HCT116 (cell line): Measurements from ENCODE around the gene SLC16A7. TPM values are rescaled to one million over a fixed set of nuclear protein-coding genes. Genes with fewer than 3 reads are reported as not detected.

Experiments used
- ATAC-seq: fragments of 200-7000 bp; cut with Tn5 transposase; 2 replicates; pipeline ENCODE4 v1.9.1; 2020; ENCODE audit warnings: mild to moderate bottlenecking, moderate library complexity
- BruUV-seq: library from RNA; stranded (reverse); fragments of 400-500 nt; replicated peaks from 2 replicates; lab custom pipeline; 2021; lab: Mats Ljungman, UMichigan
- CTCF ChIA-PET: fragments of 300-600 bp; sonication (Branson Sonifier 250); formaldehyde crosslinking; loops from one replicate; lab custom pipeline; 2021; ENCODE audit warnings: antibody characterized with exemption; lab: Charles Lee
- POLR2A ChIA-PET: fragments of 300-600, 350-600 bp; sonication (Branson Sonifier 250); formaldehyde crosslinking; loops from one replicate; lab custom pipeline; 2021; ENCODE audit warnings: antibody characterized with exemption; lab: Charles Lee
- RAD21 ChIA-PET, 2 experiments: fragments of 300-600 bp; sonication (Branson Sonifier 250); formaldehyde crosslinking; loops; one replicate each; lab custom pipeline; 2023; ENCODE audit warnings: low total read pairs in 2 of 2; ENCODE audit not compliant: uncharacterized antibody in 2 of 2, unreplicated experiment in 2 of 2, low non-redundant PET in 1 of 2; lab: Charles Lee
- DNase-seq: peaks from one replicate; pipeline ENCODE4 v3.0.0-alpha.2; 2010; ENCODE audit warnings: low read depth, low spot score
- H2AFZ ChIP-seq: fragments of 200-600 bp; shearing (Covaris generic), sonication (generic); 2 replicates; pipeline ENCODE4 v1.6.1; 2017; ENCODE audit warnings: low read depth, mixed run types, mixed read lengths, antibody characterized with exemption, low read length; ENCODE audit not compliant: poor library complexity, severe bottlenecking
- H3K27ac ChIP-seq: 2 replicates; pipeline ENCODE4 v1.5.1; 2012; ENCODE audit warnings: low read depth, low read length
- H3K27me3 ChIP-seq: fragments of 200-600 bp; sonication (generic); 2 replicates; pipeline ENCODE4 v1.6.1; 2016; ENCODE audit warnings: mixed run types, low read length, mixed read lengths; ENCODE audit not compliant: insufficient read depth
- H3K36me3 ChIP-seq, 2 experiments: fragments of 200-500 bp in 1 of 2; fragments of 200-600 bp in 1 of 2; sonication (Bioruptor generic) in 1 of 2; sonication (generic) in 1 of 2; 2 replicates each; pipeline versions ENCODE4 v1.5.1 to v1.6.1; 2014 to 2016; ENCODE audit warnings: low read length in 2 of 2, inconsistent platforms in 1 of 2, mixed read lengths in 1 of 2, mixed run types in 1 of 2; ENCODE audit not compliant: insufficient read depth in 2 of 2, control insufficient read depth in 1 of 2
- H3K4me1 ChIP-seq, 2 experiments: fragments of 200-600 bp in 1 of 2; sonication (generic) in 1 of 2; 2 replicates each; pipeline versions ENCODE4 v1.5.1 to v1.6.1; 2012 to 2017; ENCODE audit warnings: low read length in 2 of 2, inconsistent platforms in 1 of 2, mild to moderate bottlenecking in 1 of 2, mixed read lengths in 1 of 2, mixed run types in 1 of 2, moderate library complexity in 1 of 2; ENCODE audit not compliant: insufficient read depth in 2 of 2, control insufficient read depth in 1 of 2
- H3K4me2 ChIP-seq: fragments of 200-600 bp; sonication (generic); 2 replicates; pipeline ENCODE4 v1.6.1; 2017; ENCODE audit warnings: mixed run types, low read length, mixed read lengths
- H3K4me3 ChIP-seq, 2 experiments: fragments of 200-600 bp in 1 of 2; sonication (generic) in 1 of 2; replicated peaks in 1 of 2; 2 replicates each; pipeline ENCODE4 v1.5.1; 2011 to 2016; ENCODE audit warnings: low read length in 2 of 2, control low read depth in 1 of 2, low read depth in 1 of 2, mild to moderate bottlenecking in 1 of 2, mixed read lengths in 1 of 2, mixed run types in 1 of 2
- H3K79me2 ChIP-seq: fragments of 200-600 bp; sonication (generic); 2 replicates; pipeline ENCODE4 v1.6.1; 2017; ENCODE audit warnings: mild to moderate bottlenecking, mixed run types, low read length, moderate library complexity, mixed read lengths; ENCODE audit not compliant: insufficient read depth
- H3K9ac ChIP-seq: fragments of 200-600 bp; sonication (generic); 2 replicates; pipeline ENCODE4 v1.6.1; 2016; ENCODE audit warnings: low read length, mixed read lengths
- H3K9me2 ChIP-seq: fragments of 200-600 bp; sonication (generic), shearing (Covaris generic); 2 replicates; pipeline ENCODE4 v1.6.1; 2017; ENCODE audit warnings: mixed run types, mild to moderate bottlenecking, moderate library complexity; ENCODE audit not compliant: insufficient read depth
- H3K9me3 ChIP-seq, 2 experiments: fragments of 200-500 bp in 1 of 2; fragments of 200-600 bp in 1 of 2; sonication (Bioruptor generic) in 1 of 2; sonication (generic) in 1 of 2; 2 replicates each; pipeline ENCODE4 v1.6.1; 2014 to 2017; ENCODE audit warnings: low read length in 2 of 2, mixed read lengths in 2 of 2, inconsistent platforms in 1 of 2, low read depth in 1 of 2, mild to moderate bottlenecking in 1 of 2, mixed run types in 1 of 2, moderate library complexity in 1 of 2; ENCODE audit not compliant: control insufficient read depth in 1 of 2, insufficient read depth in 1 of 2
- H4K20me1 ChIP-seq: fragments of 200-600 bp; sonication (generic), shearing (Covaris generic); 2 replicates; pipeline ENCODE4 v1.6.1; 2017; ENCODE audit warnings: mixed run types, mild to moderate bottlenecking, moderate library complexity; ENCODE audit not compliant: insufficient read depth
- ATF3 ChIP-seq: IDR thresholded peaks from 2 replicates; pipeline ENCODE4 v1.6.1; 2012
- CBX3 ChIP-seq: IDR thresholded peaks from 2 replicates; pipeline ENCODE4 v1.6.1; 2012; ENCODE audit warnings: low read depth
- CTCF ChIP-seq, 3 experiments: fragments of 200-600 bp in 1 of 3; sonication (generic) in 1 of 3; IDR thresholded peaks in 2 of 3; conservative IDR thresholded peaks in 1 of 3; 2 replicates each; pipeline ENCODE4 v1.5.1; 2012 to 2017; ENCODE audit warnings: low read depth in 2 of 3, low read length in 2 of 3, antibody characterized with exemption in 1 of 3, borderline replicate concordance in 1 of 3, control low read depth in 1 of 3, mild to moderate bottlenecking in 1 of 3, mixed read lengths in 1 of 3, mixed run types in 1 of 3, moderate library complexity in 1 of 3; ENCODE audit not compliant: insufficient read depth in 1 of 3
- EGR1 ChIP-seq: IDR thresholded peaks from 2 replicates; pipeline ENCODE4 v1.6.1; 2012; ENCODE audit warnings: low read depth
- ELF1 ChIP-seq: IDR thresholded peaks from 2 replicates; pipeline ENCODE4 v1.6.1; 2012; ENCODE audit warnings: low read depth, borderline replicate concordance
- EZH2 ChIP-seq: fragments of 200-600 bp; sonication (generic); IDR thresholded peaks from 2 replicates; pipeline ENCODE4 v1.6.1; 2017; ENCODE audit warnings: antibody characterized with exemption, mixed run types
- EZH2phosphoT487 ChIP-seq: fragments of 200-600 bp; IDR thresholded peaks from 2 replicates; pipeline ENCODE4 v1.6.1; 2018; ENCODE audit warnings: antibody characterized with exemption, borderline replicate concordance
- JUND ChIP-seq: IDR thresholded peaks from 2 replicates; pipeline ENCODE4 v1.6.1; 2012
- POLR2A ChIP-seq: IDR thresholded peaks from 2 replicates; pipeline ENCODE4 v1.7.0; 2011; ENCODE audit warnings: borderline replicate concordance; ENCODE audit not compliant: insufficient read depth, insufficient read length; ENCODE audit errors: extremely low read depth
- POLR2AphosphoS5 ChIP-seq: IDR thresholded peaks from 2 replicates; pipeline ENCODE4 v1.6.1; 2011; ENCODE audit warnings: mild to moderate bottlenecking, low read depth, low read length, moderate library complexity
- RAD21 ChIP-seq: IDR thresholded peaks from 2 replicates; pipeline ENCODE4 v1.6.1; 2012; ENCODE audit warnings: low read depth, mild to moderate bottlenecking
- REST ChIP-seq: IDR thresholded peaks from 2 replicates; pipeline ENCODE4 v1.6.1; 2012; ENCODE audit warnings: low read depth
- SIN3A ChIP-seq: IDR thresholded peaks from 2 replicates; pipeline ENCODE4 v1.6.1; 2012; ENCODE audit warnings: low read depth
- SP1 ChIP-seq: IDR thresholded peaks from 2 replicates; pipeline ENCODE4 v1.6.1; 2012; ENCODE audit warnings: low read depth
- SRF ChIP-seq: IDR thresholded peaks from 2 replicates; pipeline ENCODE4 v1.6.1; 2012; ENCODE audit warnings: low read depth
- TCF7L2 ChIP-seq: IDR thresholded peaks from 2 replicates; pipeline ENCODE4 v1.7.0; 2011; ENCODE audit warnings: borderline replicate concordance, inconsistent platforms; ENCODE audit not compliant: insufficient read depth, insufficient read length; ENCODE audit errors: extremely low read depth
- YY1 ChIP-seq: IDR thresholded peaks from 2 replicates; pipeline ENCODE4 v1.6.1; 2011; ENCODE audit warnings: low read length, low read depth, moderate library complexity, mild to moderate bottlenecking; ENCODE audit not compliant: insufficient replicate concordance; ENCODE audit errors: extremely low read depth
- ZBTB33 ChIP-seq: IDR thresholded peaks from 2 replicates; pipeline ENCODE4 v1.6.1; 2011; ENCODE audit warnings: mild to moderate bottlenecking, low read length, moderate library complexity; ENCODE audit not compliant: insufficient replicate concordance; ENCODE audit errors: extremely low read depth
- ZFX ChIP-seq: fragments of 450-650 bp; IDR thresholded peaks from 2 replicates; pipeline ENCODE4 v1.6.1; 2017
- ZNF274 ChIP-seq: fragments of 200-500 bp; sonication (Bioruptor generic); IDR thresholded peaks from 2 replicates; pipeline ENCODE4 v1.6.1; 2014; ENCODE audit warnings: mild to moderate bottlenecking, low read depth, low read length, inconsistent platforms
- intact Hi-C: fragments of 100-400 bp; cut with micrococcal nuclease; formaldehyde crosslinking; loops from 2 replicates; pipeline ENCODE4 v1.10.0; 2022
- total RNA-seq: library from RNA; stranded (reverse); gene quantifications from one replicate; pipeline ENCODE4 v1.2.1, GENCODE V29; 2021; ENCODE audit not compliant: unreplicated experiment

SLC16A7 gene
- total RNA-seq, 1 experiment from 2014 or later: 10.0 TPM

GRCh38 chr12:59664495-59664894, 68.7 kb downstream of the SLC16A7 start:
- intact Hi-C loops: no loop called here
- no peaks in the 10 kb centered on the region; a peak in 1 of 4 replicates for H3K9me3 ChIP-seq
- POLR2A ChIA-PET: no interaction called here

More at GRCh38 chr12:59664495-59664894, 68.7 kb downstream of the SLC16A7 start:
- DNase-seq (no peak), ATAC-seq (no peak)
- Histone ChIP-seq H3K36me3 (no peaks in the 10 kb centered on the region), H3K79me2 (no peaks in the 10 kb centered on the region), H4K20me1 (no peaks in the 10 kb centered on the region), H3K4me1 (no peaks in the 10 kb centered on the region), H3K27me3 (no peaks in the 10 kb centered on the region), H3K4me3 (no peak overlapping the region), H3K4me2 (no peak overlapping the region), H2AFZ (no peak overlapping the region), H3K9ac (no peak overlapping the region), H3K27ac (no peak overlapping the region), H3K9me2 (no peaks in the 10 kb centered on the region)
- RAD21 ChIA-PET: no interaction called here
- CTCF ChIA-PET: no interaction called here
- TF ChIP-seq POLR2AphosphoS5: no peak
- no peak for TF ChIP-seq ATF3
- no peak for TF ChIP-seq ZNF274
- TF ChIP-seq SRF: no peak
- TF ChIP-seq JUND: no peak
- no peak for TF ChIP-seq REST
- no peak for TF ChIP-seq RAD21
- no peak for TF ChIP-seq SP1
- no peak for TF ChIP-seq EZH2phosphoT487
- no peak for TF ChIP-seq TCF7L2
- no peak for TF ChIP-seq ZBTB33
- no peak for TF ChIP-seq CTCF (IDR thresholded peaks at IDR 0.05 in 2 of 3, conservative IDR thresholded peaks at IDR 0.05 in 1 of 3; ENCODE audit: borderline replicate concordance in 1 of 3, insufficient read depth in 1 of 3, low read depth in 2 of 3, low read length in 2 of 3)
- no peak for TF ChIP-seq EGR1
- TF ChIP-seq YY1: no peak
- no peak for TF ChIP-seq POLR2A
- TF ChIP-seq EZH2: no peak
- no peak for TF ChIP-seq SIN3A
- no peak for TF ChIP-seq ZFX
- no peak for TF ChIP-seq ELF1
- TF ChIP-seq CBX3: no peak
- no TSS peak for BruUV-seq
